SK-N-SH treated with all-trans-retinoic acid at 6 μM for 48 hours (cell line): ENCODE measurements around the gene NCBP3.

Experiments
- ARNTL ChIP-seq: fragments of 450-650 bp; formaldehyde crosslinking; IDR thresholded peaks from 2 replicates; pipeline ENCODE4 v1.5.0; 2020; ENCODE audit warnings: low read depth, mild to moderate bottlenecking, moderate library complexity, borderline replicate concordance
- TCF4 ChIP-seq: fragments of 250-450 bp; sonication (Bioruptor Pico); IDR thresholded peaks from 2 replicates; pipeline ENCODE4 v1.8.0; 2021; ENCODE audit warnings: mild to moderate bottlenecking, moderate library complexity, borderline replicate concordance
- TOX ChIP-seq: fragments of 250-450 bp; sonication (Bioruptor Pico); IDR thresholded peaks from 2 replicates; pipeline ENCODE4 v1.8.0; 2021; ENCODE audit warnings: mild to moderate bottlenecking, moderate library complexity, borderline replicate concordance
- ZC3H10 ChIP-seq: fragments of 250-450 bp; sonication (Bioruptor Pico); IDR thresholded peaks from 2 replicates; pipeline ENCODE4 v1.5.1; 2021; ENCODE audit warnings: mild to moderate bottlenecking, moderate library complexity
- ZFP30 ChIP-seq: fragments of 450-650 bp; formaldehyde crosslinking; IDR thresholded peaks from 2 replicates; pipeline ENCODE4 v1.5.0; 2022; ENCODE audit warnings: mild to moderate bottlenecking, moderate library complexity
- ZNF565 ChIP-seq: fragments of 450-650 bp; formaldehyde crosslinking; conservative IDR thresholded peaks from 2 replicates; pipeline ENCODE4 v1.5.0; 2020; ENCODE audit warnings: low read depth, mild to moderate bottlenecking, moderate library complexity
- ZNF8 ChIP-seq: fragments of 450-650 bp; formaldehyde crosslinking; IDR thresholded peaks from 2 replicates; pipeline ENCODE4 v1.5.0; 2020; ENCODE audit warnings: mild to moderate bottlenecking, moderate library complexity
- TF ChIP-seq, protein P1 (sequence below): fragments of 250-450 bp; sonication (Bioruptor Pico); IDR thresholded peaks from 2 replicates; pipeline ENCODE4 v1.8.0; 2020; ENCODE audit warnings: mild to moderate bottlenecking, moderate library complexity, borderline replicate concordance
- TF ChIP-seq, protein P2 (sequence below): fragments of 250-450 bp; sonication (Bioruptor Pico); IDR thresholded peaks from 2 replicates; pipeline ENCODE4 v1.5.1; 2020; ENCODE audit warnings: low read depth, mild to moderate bottlenecking, moderate library complexity
- TF ChIP-seq, protein P3 (sequence below): fragments of 250-450 bp; sonication (Bioruptor Pico); IDR thresholded peaks from 2 replicates; pipeline ENCODE4 v1.5.0; 2020; ENCODE audit warnings: mild to moderate bottlenecking, moderate library complexity

DNA sequence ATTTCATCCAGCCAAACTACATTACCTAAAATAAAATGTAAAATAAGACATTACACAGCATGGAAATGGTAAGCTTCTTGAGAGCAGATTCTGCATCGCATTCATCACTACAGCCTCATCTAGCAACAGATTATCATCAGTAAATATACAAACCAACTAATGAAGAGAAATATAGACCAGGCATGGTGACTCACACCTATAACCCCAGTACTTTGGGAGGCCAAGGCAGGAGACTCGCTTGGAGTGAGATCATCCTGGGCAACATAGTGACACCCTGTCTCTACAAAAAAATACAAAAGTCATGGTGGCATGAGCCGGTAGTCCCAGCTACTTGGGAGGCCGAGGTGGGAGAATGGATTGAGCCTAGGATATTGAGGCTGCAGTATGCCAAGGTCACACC is 19.9 kb downstream of the NCBP3 start:
- TF ChIP-seq, protein P1, sequence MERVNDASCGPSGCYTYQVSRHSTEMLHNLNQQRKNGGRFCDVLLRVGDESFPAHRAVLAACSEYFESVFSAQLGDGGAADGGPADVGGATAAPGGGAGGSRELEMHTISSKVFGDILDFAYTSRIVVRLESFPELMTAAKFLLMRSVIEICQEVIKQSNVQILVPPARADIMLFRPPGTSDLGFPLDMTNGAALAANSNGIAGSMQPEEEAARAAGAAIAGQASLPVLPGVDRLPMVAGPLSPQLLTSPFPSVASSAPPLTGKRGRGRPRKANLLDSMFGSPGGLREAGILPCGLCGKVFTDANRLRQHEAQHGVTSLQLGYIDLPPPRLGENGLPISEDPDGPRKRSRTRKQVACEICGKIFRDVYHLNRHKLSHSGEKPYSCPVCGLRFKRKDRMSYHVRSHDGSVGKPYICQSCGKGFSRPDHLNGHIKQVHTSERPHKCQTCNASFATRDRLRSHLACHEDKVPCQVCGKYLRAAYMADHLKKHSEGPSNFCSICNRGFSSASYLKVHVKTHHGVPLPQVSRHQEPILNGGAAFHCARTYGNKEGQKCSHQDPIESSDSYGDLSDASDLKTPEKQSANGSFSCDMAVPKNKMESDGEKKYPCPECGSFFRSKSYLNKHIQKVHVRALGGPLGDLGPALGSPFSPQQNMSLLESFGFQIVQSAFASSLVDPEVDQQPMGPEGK (CRISPR knock-in tag): no peak
- TF ChIP-seq ZNF8 (CRISPR knock-in tag): no peak
- TF ChIP-seq ARNTL (CRISPR knock-in tag): no peak
- no peak for TF ChIP-seq ZFP30 (CRISPR knock-in tag)
- TF ChIP-seq ZC3H10 (CRISPR knock-in tag): no peak
- no peak for TF ChIP-seq ZNF565 (CRISPR knock-in tag)
- TF ChIP-seq, protein P2, sequence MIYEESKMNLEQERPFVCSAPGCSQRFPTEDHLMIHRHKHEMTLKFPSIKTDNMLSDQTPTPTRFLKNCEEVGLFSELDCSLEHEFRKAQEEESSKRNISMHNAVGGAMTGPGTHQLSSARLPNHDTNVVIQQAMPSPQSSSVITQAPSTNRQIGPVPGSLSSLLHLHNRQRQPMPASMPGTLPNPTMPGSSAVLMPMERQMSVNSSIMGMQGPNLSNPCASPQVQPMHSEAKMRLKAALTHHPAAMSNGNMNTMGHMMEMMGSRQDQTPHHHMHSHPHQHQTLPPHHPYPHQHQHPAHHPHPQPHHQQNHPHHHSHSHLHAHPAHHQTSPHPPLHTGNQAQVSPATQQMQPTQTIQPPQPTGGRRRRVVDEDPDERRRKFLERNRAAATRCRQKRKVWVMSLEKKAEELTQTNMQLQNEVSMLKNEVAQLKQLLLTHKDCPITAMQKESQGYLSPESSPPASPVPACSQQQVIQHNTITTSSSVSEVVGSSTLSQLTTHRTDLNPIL (CRISPR knock-in tag): no peak
- TF ChIP-seq, protein P3, sequence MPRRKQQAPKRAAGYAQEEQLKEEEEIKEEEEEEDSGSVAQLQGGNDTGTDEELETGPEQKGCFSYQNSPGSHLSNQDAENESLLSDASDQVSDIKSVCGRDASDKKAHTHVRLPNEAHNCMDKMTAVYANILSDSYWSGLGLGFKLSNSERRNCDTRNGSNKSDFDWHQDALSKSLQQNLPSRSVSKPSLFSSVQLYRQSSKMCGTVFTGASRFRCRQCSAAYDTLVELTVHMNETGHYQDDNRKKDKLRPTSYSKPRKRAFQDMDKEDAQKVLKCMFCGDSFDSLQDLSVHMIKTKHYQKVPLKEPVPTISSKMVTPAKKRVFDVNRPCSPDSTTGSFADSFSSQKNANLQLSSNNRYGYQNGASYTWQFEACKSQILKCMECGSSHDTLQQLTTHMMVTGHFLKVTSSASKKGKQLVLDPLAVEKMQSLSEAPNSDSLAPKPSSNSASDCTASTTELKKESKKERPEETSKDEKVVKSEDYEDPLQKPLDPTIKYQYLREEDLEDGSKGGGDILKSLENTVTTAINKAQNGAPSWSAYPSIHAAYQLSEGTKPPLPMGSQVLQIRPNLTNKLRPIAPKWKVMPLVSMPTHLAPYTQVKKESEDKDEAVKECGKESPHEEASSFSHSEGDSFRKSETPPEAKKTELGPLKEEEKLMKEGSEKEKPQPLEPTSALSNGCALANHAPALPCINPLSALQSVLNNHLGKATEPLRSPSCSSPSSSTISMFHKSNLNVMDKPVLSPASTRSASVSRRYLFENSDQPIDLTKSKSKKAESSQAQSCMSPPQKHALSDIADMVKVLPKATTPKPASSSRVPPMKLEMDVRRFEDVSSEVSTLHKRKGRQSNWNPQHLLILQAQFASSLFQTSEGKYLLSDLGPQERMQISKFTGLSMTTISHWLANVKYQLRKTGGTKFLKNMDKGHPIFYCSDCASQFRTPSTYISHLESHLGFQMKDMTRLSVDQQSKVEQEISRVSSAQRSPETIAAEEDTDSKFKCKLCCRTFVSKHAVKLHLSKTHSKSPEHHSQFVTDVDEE (CRISPR knock-in tag): no peak
- no peak for TF ChIP-seq TOX (CRISPR knock-in tag)
- no peak for TF ChIP-seq TCF4 (CRISPR knock-in tag)
